ENCODE measurements around the gene TNFRSF13B. TPM values are rescaled to one million over a fixed set of nuclear protein-coding genes. Genes with fewer than 3 reads are reported as not detected.
"Not testable (repeated sequence)": the region's sequence is repeated elsewhere in the genome, so short reads cannot be mapped to it uniquely, and the experiment has no call there.

TNFRSF13B gene
- total RNA-seq, 1 experiment from 2014 or later, result not detected

DNA sequence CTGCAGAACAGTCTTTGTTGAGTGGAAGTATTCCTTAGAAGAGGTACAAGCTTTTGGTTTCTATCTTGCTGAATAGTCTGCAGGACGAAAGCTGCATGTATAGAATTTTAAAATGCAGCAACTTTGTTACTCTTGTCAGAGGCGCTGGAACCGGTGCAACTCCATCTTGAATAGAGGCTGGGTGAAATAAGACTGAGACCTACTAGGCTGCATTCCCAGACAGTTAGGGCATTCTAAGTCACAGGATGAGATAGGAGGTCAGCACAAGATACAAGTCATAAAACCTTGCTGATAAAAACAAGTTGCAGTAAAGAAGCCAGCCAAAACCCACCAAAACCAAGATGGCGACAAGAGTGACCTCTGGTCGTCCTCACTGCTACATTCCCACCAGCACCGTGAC lies 50.5 kb downstream of the TNFRSF13B start:
- not testable (repeated sequence) for H4K20me1 ChIP-seq (ENCODE audit: insufficient read depth, low read depth, low read length); H3K4me3 ChIP-seq (ENCODE audit: low read length); H3K27ac ChIP-seq (ENCODE audit: low read length); H2AFZ ChIP-seq (ENCODE audit: low read length); H3K79me2 ChIP-seq (ENCODE audit: low read length); H3K4me2 ChIP-seq (ENCODE audit: low read depth, low read length, poor library complexity, severe bottlenecking); H3K9me3 ChIP-seq (ENCODE audit: low read length); H3K4me1 ChIP-seq (ENCODE audit: low read length); H3K36me3 ChIP-seq (ENCODE audit: insufficient read depth, low read length); H3K27me3 ChIP-seq (ENCODE audit: low read length); H3K9me2 ChIP-seq (replicated peaks; ENCODE audit: insufficient read depth, low read length); H3K9ac ChIP-seq (ENCODE audit: low read length)
- peak; percentile 31 for DNase-seq

DNA sequence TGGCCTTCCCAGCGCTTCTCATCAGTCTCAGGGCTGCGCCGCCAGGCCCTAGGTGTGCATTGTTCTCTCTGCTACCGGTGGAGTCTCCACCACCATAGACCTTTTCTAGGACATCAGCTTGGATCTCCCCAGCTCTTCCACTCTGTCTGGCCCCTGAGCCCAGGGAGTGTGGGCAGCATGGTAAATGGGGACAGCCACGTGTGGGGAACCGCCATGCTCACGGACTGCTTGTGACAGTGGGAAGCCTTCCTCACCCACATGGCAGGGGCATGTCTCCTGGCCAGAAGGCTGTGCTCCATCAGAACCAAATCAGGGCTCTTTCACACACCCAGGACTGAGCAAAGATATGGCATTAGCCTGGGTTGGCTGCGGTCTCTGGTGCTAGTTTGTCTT lies 51.3 kb downstream of the TNFRSF13B start:
- H3K79me2 ChIP-seq (ENCODE audit: low read length), result no peaks in the 10 kb centered on the region
- H3K9me2 ChIP-seq (replicated peaks; ENCODE audit: insufficient read depth, low read length), result no peaks in the 10 kb centered on the region
- H3K9ac ChIP-seq (ENCODE audit: low read length), result no peak overlapping the region
- H2AFZ ChIP-seq (ENCODE audit: low read length), result no peak overlapping the region
- H3K27ac ChIP-seq (ENCODE audit: low read length), result no peak overlapping the region
- H3K4me3 ChIP-seq (ENCODE audit: low read length), result no peak overlapping the region
- DNase-seq, result no peak
- H4K20me1 ChIP-seq (ENCODE audit: insufficient read depth, low read depth, low read length), result no peaks in the 10 kb centered on the region
- no peaks in the 10 kb centered on the region for H3K27me3 ChIP-seq (ENCODE audit: low read length)
- H3K4me2 ChIP-seq (ENCODE audit: low read depth, low read length, poor library complexity, severe bottlenecking), result no peak overlapping the region
- no peaks in the 10 kb centered on the region for H3K9me3 ChIP-seq (ENCODE audit: low read length)
- H3K4me1 ChIP-seq (ENCODE audit: low read length), result no peaks in the 10 kb centered on the region
- H3K36me3 ChIP-seq (ENCODE audit: insufficient read depth, low read length), result no peaks in the 10 kb centered on the region

DNA sequence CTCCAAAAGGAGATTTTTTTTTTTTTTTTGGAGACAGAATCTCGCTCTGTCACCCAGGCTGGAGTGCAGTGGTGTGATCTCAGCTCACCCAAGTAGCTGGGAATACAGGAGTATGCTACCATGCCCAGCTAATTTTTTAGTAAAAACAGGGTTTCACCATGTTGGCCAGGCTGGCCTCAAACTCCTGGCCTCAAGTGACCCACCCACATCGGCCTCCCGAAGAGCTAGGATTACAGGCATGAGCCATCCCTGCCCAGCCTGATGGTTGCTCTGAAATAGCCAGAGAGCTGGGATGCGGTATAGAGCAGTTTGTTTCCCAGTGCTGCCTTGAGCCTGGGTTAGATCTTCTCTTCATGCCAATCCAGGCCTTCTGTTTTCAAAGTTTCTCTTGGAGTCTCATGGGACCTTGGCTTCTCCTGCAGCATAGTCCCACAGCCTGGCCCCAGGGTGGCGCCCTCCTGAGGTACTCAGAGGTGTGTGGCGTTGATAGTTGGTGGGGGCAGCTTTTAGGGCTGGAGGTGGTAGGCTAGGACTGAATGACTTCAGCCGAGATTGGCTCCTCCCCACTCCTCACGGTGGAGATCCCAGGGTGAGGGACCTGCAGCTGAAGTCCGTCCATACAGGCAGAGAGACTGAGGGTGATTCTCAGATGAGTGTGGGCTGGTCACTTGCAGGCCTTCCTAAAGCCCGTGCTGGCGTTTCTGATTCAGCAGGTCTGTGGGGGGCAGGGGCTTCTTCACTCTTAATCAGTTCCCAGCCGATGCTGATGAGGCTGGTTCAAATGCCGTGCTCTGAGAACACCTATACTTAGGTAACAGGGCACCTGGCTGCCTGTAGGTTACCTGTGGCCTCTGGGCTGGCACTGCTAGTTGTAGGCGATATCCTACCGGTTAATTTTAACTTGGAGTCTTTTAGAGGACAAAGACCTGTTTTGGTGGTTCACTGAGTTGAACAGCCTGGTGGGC lies 52.0 kb downstream of the TNFRSF13B start:
- Histone ChIP-seq H3K9me2 (replicated peaks; ENCODE audit: insufficient read depth, low read length) (no peaks in the 10 kb centered on the region), H3K4me3 (ENCODE audit: low read length) (no peak overlapping the region), H3K9me3 (ENCODE audit: low read length) (no peaks in the 10 kb centered on the region), H3K9ac (ENCODE audit: low read length) (no peak overlapping the region), H3K36me3 (ENCODE audit: insufficient read depth, low read length) (no peaks in the 10 kb centered on the region), H3K27me3 (ENCODE audit: low read length) (no peaks in the 10 kb centered on the region), H3K79me2 (ENCODE audit: low read length) (no peaks in the 10 kb centered on the region), H3K4me2 (ENCODE audit: low read depth, low read length, poor library complexity, severe bottlenecking) (no peak overlapping the region), H3K27ac (ENCODE audit: low read length) (no peak overlapping the region), H2AFZ (ENCODE audit: low read length) (no peak overlapping the region), H4K20me1 (ENCODE audit: insufficient read depth, low read depth, low read length) (no peaks in the 10 kb centered on the region), H3K4me1 (ENCODE audit: low read length) (no peaks in the 10 kb centered on the region)
- peak; percentile 42 for DNase-seq

DNA sequence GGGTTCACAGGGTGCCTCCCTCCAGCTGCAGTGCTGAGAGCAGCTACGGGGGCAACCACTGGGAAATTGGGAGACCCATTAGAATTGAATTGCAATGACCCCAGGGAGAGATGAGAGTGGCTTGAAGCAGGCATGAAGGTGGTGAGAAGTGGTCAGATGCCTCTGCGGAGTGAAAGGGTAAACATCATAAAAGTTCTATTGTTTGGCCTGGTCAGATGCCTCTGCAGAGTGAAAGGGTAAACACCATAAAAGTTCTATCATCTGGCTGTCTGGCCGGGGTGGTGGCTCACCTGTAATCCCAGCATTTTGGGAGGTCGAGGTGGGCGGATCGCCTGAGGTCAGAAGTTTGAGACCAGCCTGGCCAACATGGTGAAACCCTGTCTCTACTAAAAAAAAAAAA lies 53.5 kb downstream of the TNFRSF13B start:
- Histone ChIP-seq H3K4me2 (ENCODE audit: low read depth, low read length, poor library complexity, severe bottlenecking) (no peak overlapping the region), H3K9ac (ENCODE audit: low read length) (no peak overlapping the region), H3K27me3 (ENCODE audit: low read length) (no peaks in the 10 kb centered on the region), H3K79me2 (ENCODE audit: low read length) (no peaks in the 10 kb centered on the region), H3K4me3 (ENCODE audit: low read length) (no peak overlapping the region), H3K36me3 (ENCODE audit: insufficient read depth, low read length) (no peaks in the 10 kb centered on the region), H2AFZ (ENCODE audit: low read length) (no peak overlapping the region), H3K9me3 (ENCODE audit: low read length) (no peaks in the 10 kb centered on the region), H3K27ac (ENCODE audit: low read length) (no peak overlapping the region), H3K4me1 (ENCODE audit: low read length) (no peaks in the 10 kb centered on the region), H3K9me2 (replicated peaks; ENCODE audit: insufficient read depth, low read length) (no peaks in the 10 kb centered on the region), H4K20me1 (ENCODE audit: insufficient read depth, low read depth, low read length) (no peaks in the 10 kb centered on the region)
- peak; percentile 27 for DNase-seq

DNA sequence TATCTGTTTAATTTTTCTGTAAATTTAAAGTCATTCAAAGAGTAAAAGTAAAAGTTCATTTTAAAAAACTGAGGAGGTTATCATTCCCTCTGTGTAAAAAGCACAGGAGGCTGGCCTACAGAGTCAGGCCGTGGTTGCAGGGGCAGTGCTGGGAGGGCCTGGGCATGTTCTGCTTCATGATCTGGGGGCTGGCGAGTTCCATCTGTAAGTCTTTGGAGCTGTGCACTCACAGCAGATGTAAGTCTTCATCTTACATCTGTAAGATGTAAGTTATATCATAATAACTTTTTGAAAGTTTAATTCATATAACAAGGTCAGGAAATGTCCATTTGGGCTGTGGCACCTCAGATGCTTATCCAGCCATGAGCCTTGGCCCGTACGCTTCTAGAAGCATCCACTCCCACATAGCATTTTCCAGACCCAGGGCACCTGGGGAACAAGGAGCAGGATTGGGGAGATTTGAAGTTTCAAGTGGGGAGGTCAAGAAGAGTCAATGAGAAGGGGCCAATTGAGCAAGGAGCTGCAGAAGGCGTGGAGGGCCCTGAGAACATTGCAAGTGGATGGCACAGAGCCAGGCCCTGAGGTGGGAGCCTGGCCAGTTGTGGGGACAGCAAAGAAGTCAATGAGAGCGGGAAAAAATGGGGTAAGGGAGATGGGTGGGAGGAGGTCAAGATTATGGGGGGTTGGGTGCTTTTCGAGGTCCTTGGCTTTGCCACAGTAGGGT lies 54.1 kb downstream of the TNFRSF13B start:
- H3K27me3 ChIP-seq (ENCODE audit: low read length), result no peaks in the 10 kb centered on the region
- no peaks in the 10 kb centered on the region for H3K9me2 ChIP-seq (replicated peaks; ENCODE audit: insufficient read depth, low read length)
- no peak overlapping the region for H2AFZ ChIP-seq (ENCODE audit: low read length)
- no peaks in the 10 kb centered on the region for H4K20me1 ChIP-seq (ENCODE audit: insufficient read depth, low read depth, low read length)
- no peak overlapping the region for H3K4me3 ChIP-seq (ENCODE audit: low read length)
- no peak overlapping the region for H3K27ac ChIP-seq (ENCODE audit: low read length)
- H3K4me2 ChIP-seq (ENCODE audit: low read depth, low read length, poor library complexity, severe bottlenecking), result no peak overlapping the region
- H3K79me2 ChIP-seq (ENCODE audit: low read length), result no peaks in the 10 kb centered on the region
- no peaks in the 10 kb centered on the region for H3K4me1 ChIP-seq (ENCODE audit: low read length)
- H3K9ac ChIP-seq (ENCODE audit: low read length), result no peak overlapping the region
- DNase-seq, result peak; percentile 32
- no peaks in the 10 kb centered on the region for H3K36me3 ChIP-seq (ENCODE audit: insufficient read depth, low read length)
- H3K9me3 ChIP-seq (ENCODE audit: low read length), result no peaks in the 10 kb centered on the region

DNA sequence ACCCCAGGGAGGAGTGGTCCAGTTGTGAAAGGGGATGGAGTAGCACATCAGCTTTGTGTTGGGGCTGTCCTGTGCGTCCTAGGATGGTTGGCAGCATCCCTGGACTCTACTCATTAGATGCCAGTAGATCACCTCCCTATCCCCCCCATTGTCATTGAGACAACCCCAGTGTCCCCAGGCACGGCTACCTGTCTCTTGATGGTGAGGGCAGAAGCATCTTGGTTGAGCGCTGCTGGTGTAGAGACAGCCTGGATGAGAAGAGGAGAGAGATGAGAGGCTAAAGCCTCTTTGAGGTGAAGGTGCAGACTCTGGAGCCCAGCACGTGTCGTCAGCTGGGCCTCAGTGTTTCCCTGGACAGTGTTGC lies 55.4 kb downstream of the TNFRSF13B start:
- H2AFZ ChIP-seq (ENCODE audit: low read length), result no peak overlapping the region
- no peaks in the 10 kb centered on the region for H3K9me3 ChIP-seq (ENCODE audit: low read length)
- no peak overlapping the region for H3K27ac ChIP-seq (ENCODE audit: low read length)
- no peak overlapping the region for H3K9ac ChIP-seq (ENCODE audit: low read length)
- no peaks in the 10 kb centered on the region for H3K79me2 ChIP-seq (ENCODE audit: low read length)
- no peaks in the 10 kb centered on the region for H3K9me2 ChIP-seq (replicated peaks; ENCODE audit: insufficient read depth, low read length)
- DNase-seq, result peak; percentile 27
- no peaks in the 10 kb centered on the region for H3K27me3 ChIP-seq (ENCODE audit: low read length)
- no peak overlapping the region for H3K4me2 ChIP-seq (ENCODE audit: low read depth, low read length, poor library complexity, severe bottlenecking)
- H4K20me1 ChIP-seq (ENCODE audit: insufficient read depth, low read depth, low read length), result no peaks in the 10 kb centered on the region
- H3K4me1 ChIP-seq (ENCODE audit: low read length), result no peaks in the 10 kb centered on the region
- H3K36me3 ChIP-seq (ENCODE audit: insufficient read depth, low read length), result no peaks in the 10 kb centered on the region
- no peak overlapping the region for H3K4me3 ChIP-seq (ENCODE audit: low read length)

DNA sequence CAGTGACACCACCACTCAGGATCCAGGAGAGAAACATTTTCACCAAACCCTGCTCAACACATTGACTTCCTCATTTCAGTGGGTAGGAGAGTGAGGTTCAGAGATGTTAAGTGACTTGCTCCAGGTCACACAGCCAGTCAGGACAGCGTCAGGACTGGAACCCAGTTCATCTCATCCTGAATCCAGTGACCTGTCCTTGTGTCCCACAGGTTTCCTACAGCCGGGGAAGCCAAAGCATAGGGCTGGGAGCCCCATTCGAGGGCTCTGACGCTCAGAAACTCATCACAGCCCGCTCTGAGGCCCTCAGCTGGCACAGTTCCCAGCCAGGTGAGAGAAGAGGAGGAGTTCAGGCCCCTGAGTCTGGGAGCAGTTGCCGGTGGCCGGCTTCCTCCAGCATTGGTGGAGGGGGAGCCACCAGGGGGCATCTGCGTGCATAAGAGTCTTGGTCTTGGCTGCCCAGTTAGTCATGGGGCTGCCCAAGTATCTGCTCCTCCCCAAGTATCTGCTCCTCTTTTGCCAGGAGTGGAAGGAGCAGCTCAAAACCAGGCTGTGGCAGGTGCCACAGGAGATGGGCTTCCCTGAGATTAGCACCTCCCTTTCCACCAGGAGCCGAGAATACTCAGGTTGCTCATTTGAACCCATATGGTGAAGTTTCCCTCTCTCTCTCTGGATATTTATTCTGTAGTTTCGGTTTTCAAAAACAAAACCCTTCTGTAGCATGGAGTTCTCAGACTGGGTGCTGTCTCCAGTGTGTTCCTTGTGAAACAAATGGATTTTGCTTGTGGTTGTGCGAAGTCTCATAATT lies 56.0 kb downstream of the TNFRSF13B start:
- Histone ChIP-seq H3K27me3 (ENCODE audit: low read length) (no peaks in the 10 kb centered on the region), H3K4me3 (ENCODE audit: low read length) (no peak overlapping the region), H3K9ac (ENCODE audit: low read length) (no peak overlapping the region), H3K36me3 (ENCODE audit: insufficient read depth, low read length) (no peaks in the 10 kb centered on the region), H3K4me1 (ENCODE audit: low read length) (no peaks in the 10 kb centered on the region), H3K9me2 (replicated peaks; ENCODE audit: insufficient read depth, low read length) (no peaks in the 10 kb centered on the region), H3K79me2 (ENCODE audit: low read length) (no peaks in the 10 kb centered on the region), H3K9me3 (ENCODE audit: low read length) (no peaks in the 10 kb centered on the region), H3K27ac (ENCODE audit: low read length) (no peak overlapping the region), H4K20me1 (ENCODE audit: insufficient read depth, low read depth, low read length) (no peaks in the 10 kb centered on the region), H3K4me2 (ENCODE audit: low read depth, low read length, poor library complexity, severe bottlenecking) (no peak overlapping the region), H2AFZ (ENCODE audit: low read length) (no peak overlapping the region)
- DNase-seq, result peak; percentile 80

DNA sequence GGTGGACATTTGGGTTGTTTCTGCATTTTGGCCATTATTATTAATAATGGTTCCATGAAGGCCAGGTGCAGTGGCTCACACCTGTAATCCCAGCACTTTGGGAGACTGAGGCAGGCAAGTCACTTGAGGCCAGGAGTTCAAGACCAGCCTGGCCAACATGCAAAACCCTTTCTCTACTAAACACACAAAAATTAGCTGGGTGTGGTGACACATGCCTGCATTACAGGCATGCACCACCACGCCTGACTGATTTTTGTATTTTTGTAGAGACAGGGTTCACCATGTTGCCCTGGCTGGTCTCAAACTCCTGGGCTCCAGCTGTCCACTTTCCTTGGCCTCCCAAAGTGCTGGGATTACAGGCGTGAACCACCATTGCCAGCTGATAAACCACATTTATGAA lies 58.5 kb downstream of the TNFRSF13B start:
- H3K79me2 ChIP-seq (ENCODE audit: low read length), result no peaks in the 10 kb centered on the region
- no peaks in the 10 kb centered on the region for H3K9me3 ChIP-seq (ENCODE audit: low read length)
- H3K27me3 ChIP-seq (ENCODE audit: low read length), result no peaks in the 10 kb centered on the region
- H3K9ac ChIP-seq (ENCODE audit: low read length), result no peak overlapping the region
- H3K27ac ChIP-seq (ENCODE audit: low read length), result no peak overlapping the region
- H2AFZ ChIP-seq (ENCODE audit: low read length), result no peak overlapping the region
- no peaks in the 10 kb centered on the region for H4K20me1 ChIP-seq (ENCODE audit: insufficient read depth, low read depth, low read length)
- no peak overlapping the region for H3K4me3 ChIP-seq (ENCODE audit: low read length)
- no peak overlapping the region for H3K4me2 ChIP-seq (ENCODE audit: low read depth, low read length, poor library complexity, severe bottlenecking)
- H3K36me3 ChIP-seq (ENCODE audit: insufficient read depth, low read length), result no peaks in the 10 kb centered on the region
- H3K4me1 ChIP-seq (ENCODE audit: low read length), result no peaks in the 10 kb centered on the region
- H3K9me2 ChIP-seq (replicated peaks; ENCODE audit: insufficient read depth, low read length), result no peaks in the 10 kb centered on the region
- no peak for DNase-seq

Data from Karpas-422 (cell line).